CD4-positive, alpha-beta memory T cell (primary cell): ENCODE measurements around the gene ERICH4. TPM values are rescaled to one million over a fixed set of nuclear protein-coding genes. Genes with fewer than 3 reads are reported as not detected.
A peak's percentile ranks its signal among the peaks of the same experiment; 100 is the strongest.

Source experiments
- CTCF ChIA-PET: fragments of 350-600 bp; sonication (Branson Sonifier 250); formaldehyde crosslinking; loops from one replicate; lab custom pipeline; 2021; ENCODE audit warnings: inconsistent platforms; ENCODE audit not compliant: partially characterized antibody; lab: Charles Lee
- POLR2A ChIA-PET: fragments of 350-600 bp; sonication (Branson Sonifier 250); formaldehyde crosslinking; loops from one replicate; lab custom pipeline; 2021; ENCODE audit not compliant: partially characterized antibody; lab: Charles Lee
- DNase-seq, 5 donors: peaks; one replicate each; pipeline versions ENCODE4 v3.0.0 to v3.0.0-alpha.2; 2020 to 2022; ENCODE audit warnings: mixed read lengths in 1 of 5
- H3K27ac ChIP-seq: one replicate; pipeline ENCODE4 v1.7.0; 2013; ENCODE audit warnings: low read depth, low read length
- H3K27me3 ChIP-seq: 2 replicates; pipeline ENCODE4 v1.7.0; 2013; ENCODE audit warnings: mild to moderate bottlenecking, low read length, moderate library complexity; ENCODE audit not compliant: insufficient read depth
- H3K36me3 ChIP-seq: 2 replicates; pipeline ENCODE4 v1.7.0; 2013; ENCODE audit warnings: mild to moderate bottlenecking, low read length, moderate library complexity; ENCODE audit not compliant: insufficient read depth
- H3K4me1 ChIP-seq: 2 replicates; pipeline ENCODE4 v1.7.0; 2013; ENCODE audit warnings: mild to moderate bottlenecking, low read length, moderate library complexity; ENCODE audit not compliant: insufficient read depth
- H3K4me3 ChIP-seq, 2 donors: one replicate each; pipeline ENCODE4 v1.7.0; 2013; ENCODE audit warnings: low read length in 2 of 2, mild to moderate bottlenecking in 1 of 2
- H3K9me3 ChIP-seq, 2 donors: one replicate each; pipeline ENCODE4 v1.7.0; 2013; ENCODE audit warnings: low read length in 2 of 2, control low read depth in 1 of 2; ENCODE audit not compliant: control insufficient read depth in 1 of 2
- H3K27ac Mint-ChIP-seq, 7 donors: one replicate each; pipeline ENCODE4 v1.8.0; 2020 to 2021; ENCODE audit warnings: mixed read lengths in 7 of 7, mild to moderate bottlenecking in 6 of 7, inconsistent platforms in 3 of 7, moderate library complexity in 3 of 7
- H3K27me3 Mint-ChIP-seq, 2 donors: one replicate each; pipeline ENCODE4 v1.8.0; 2020 to 2021; ENCODE audit warnings: mixed read lengths in 2 of 2
- H3K36me3 Mint-ChIP-seq, 2 donors: one replicate each; pipeline ENCODE4 v1.8.0; 2020 to 2021; ENCODE audit warnings: mixed read lengths in 2 of 2, inconsistent platforms in 1 of 2, mild to moderate bottlenecking in 1 of 2
- H3K4me1 Mint-ChIP-seq, 4 donors: one replicate each; pipeline ENCODE4 v1.8.0; 2020 to 2021; ENCODE audit warnings: mixed read lengths in 4 of 4, mild to moderate bottlenecking in 1 of 4
- H3K4me3 Mint-ChIP-seq, 8 donors: one replicate each; pipeline ENCODE4 v1.8.0; 2020 to 2021; ENCODE audit warnings: mixed read lengths in 8 of 8, mild to moderate bottlenecking in 7 of 8, moderate library complexity in 6 of 8, inconsistent platforms in 3 of 8
- H3K9me3 Mint-ChIP-seq, 8 donors: one replicate each; pipeline ENCODE4 v1.8.0; 2020 to 2021; ENCODE audit warnings: mixed read lengths in 8 of 8, mild to moderate bottlenecking in 5 of 8, inconsistent platforms in 3 of 8, moderate library complexity in 1 of 8
- intact Hi-C: fragments of 100-400 bp; cut with micrococcal nuclease; formaldehyde crosslinking; loops from one replicate; pipeline ENCODE4 v1.15.1; 2023
- polyA plus RNA-seq, 2 donors: library from polyadenylated mRNA; unstranded; fragments of 300-500 nt; fragmentation: Illumina TruSeq; gene quantifications; one replicate each; pipeline ENCODE4 v1.2.3, GENCODE V29; 2021
- total RNA-seq, 2 experiments: library from RNA; stranded (reverse); gene quantifications; one replicate each; pipeline ENCODE4 v1.2.3, GENCODE V29; 2021

The ERICH4 gene
- total and polyA plus RNA-seq, 4 experiments from 2014 or later = not detected

DNA sequence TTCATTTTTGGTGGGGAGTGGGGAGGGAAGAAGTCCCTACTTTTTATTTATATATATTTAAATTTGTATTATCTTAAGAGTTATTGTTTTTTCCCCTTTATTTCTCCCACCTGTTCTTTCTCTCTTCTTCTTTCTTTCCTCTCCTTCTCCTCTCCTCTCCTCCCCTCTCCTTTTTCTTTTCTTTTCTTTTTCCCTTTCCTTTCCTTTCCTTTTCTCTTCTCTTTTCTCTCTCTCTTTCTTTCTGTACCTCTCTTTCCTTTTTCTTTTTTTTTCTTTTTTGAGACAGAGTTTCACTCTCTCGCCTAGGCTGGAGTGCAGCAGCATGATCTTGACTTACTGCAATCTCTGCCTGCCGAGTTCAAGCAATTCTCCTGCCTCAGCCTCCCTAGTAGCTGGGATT, 43.4 kb upstream of the ERICH4 start:
- Histone ChIP-seq H3K4me1 (peaks cover 31% of the 10 kb centered on the region), H3K4me3 (no peak overlapping the region), H3K36me3 (no peaks in the 10 kb centered on the region), H3K9me3 (no peaks in the 10 kb centered on the region), H3K27me3 (no peaks in the 10 kb centered on the region), H3K27ac (no peak overlapping the region)
- intact Hi-C loops = loop anchor here (5.0 kb wide), 1 partner anchor 148 kb away; no protein-coding TSS in a partner anchor
- ChIA-PET CTCF (interaction anchor here (0.6 kb wide), 1 partner anchor 52 kb away, joined by 3 read pairs; no protein-coding TSS in a partner anchor), POLR2A (interaction anchor here (1.0 kb wide), 1 partner anchor 47 kb away, joined by 4 read pairs; no protein-coding TSS in a partner anchor)
- H3K27me3 Mint-ChIP-seq = no peaks in the 10 kb centered on the region
- peaks cover 27 to 65% (median 41%) of the 10 kb centered on the region in 4 donors for H3K4me1 Mint-ChIP-seq
- peak overlapping the region in 6 of 8 donors; percentile 8 to 99 (median 94) for H3K4me3 Mint-ChIP-seq
- DNase-seq = no peak
- peaks cover 11 to 25% of the 10 kb centered on the region in 2 donors for H3K36me3 Mint-ChIP-seq
- H3K9me3 Mint-ChIP-seq = no peaks in the 10 kb centered on the region
- H3K27ac Mint-ChIP-seq = peak overlapping the region in 5 of 7 donors; percentile 32 to 98 (median 52)

GRCh38 chr19:41401483-41401882, 41.5 kb upstream of the ERICH4 start:
- H3K4me3 Mint-ChIP-seq = peak overlapping the region in 1 of 8 donors; percentile 32
- CTCF ChIA-PET = interaction anchor here (1.4 kb wide), 2 partner anchors 30 to 32 kb away, joined by 3 read pairs; no protein-coding TSS in a partner anchor
- no peaks in the 10 kb centered on the region for H3K9me3 ChIP-seq

GRCh38 chr19:41402010-41402409, 40.9 kb upstream of the ERICH4 start:
- POLR2A ChIA-PET = no interaction called here
- H3K27ac Mint-ChIP-seq = peak overlapping the region in 3 of 7 donors; percentile 18 to 86 (median 30)
- Histone ChIP-seq H3K9me3 (no peaks in the 10 kb centered on the region), H3K27me3 (no peaks in the 10 kb centered on the region), H3K4me1 (peaks cover 14% of the 10 kb centered on the region), H3K36me3 (no peaks in the 10 kb centered on the region), H3K4me3 (no peak overlapping the region), H3K27ac (no peak overlapping the region)
- intact Hi-C loops = no loop called here
- peaks cover 19 to 47% (median 29%) of the 10 kb centered on the region in 4 donors for H3K4me1 Mint-ChIP-seq
- H3K9me3 Mint-ChIP-seq = no peaks in the 10 kb centered on the region
- H3K36me3 Mint-ChIP-seq = peaks cover 4 to 24% of the 10 kb centered on the region in 2 donors
- H3K27me3 Mint-ChIP-seq = no peaks in the 10 kb centered on the region
- CTCF ChIA-PET = interaction anchor here (1.4 kb wide), 2 partner anchors 30 to 32 kb away, joined by 3 read pairs; no protein-coding TSS in a partner anchor
- peak overlapping the region in 1 of 8 donors; percentile 25 for H3K4me3 Mint-ChIP-seq
- no peak for DNase-seq

More at GRCh38 chr19:41401483-41401882, 41.5 kb upstream of the ERICH4 start:
- Histone ChIP-seq H3K27me3 (no peaks in the 10 kb centered on the region), H3K4me3 (no peak overlapping the region), H3K4me1 (peaks cover 18% of the 10 kb centered on the region), H3K36me3 (no peaks in the 10 kb centered on the region), H3K27ac (no peak overlapping the region)
- no peaks in the 10 kb centered on the region for H3K9me3 Mint-ChIP-seq
- peak overlapping the region in 3 of 7 donors; percentile 30 to 86 (median 49) for H3K27ac Mint-ChIP-seq
- POLR2A ChIA-PET = no interaction called here
- no peaks in the 10 kb centered on the region for H3K27me3 Mint-ChIP-seq
- DNase-seq = no peak
- H3K36me3 Mint-ChIP-seq = peaks cover 4 to 22% of the 10 kb centered on the region in 2 donors
- H3K4me1 Mint-ChIP-seq = peaks cover 19 to 50% (median 30%) of the 10 kb centered on the region in 4 donors
- intact Hi-C loops = no loop called here

DNA sequence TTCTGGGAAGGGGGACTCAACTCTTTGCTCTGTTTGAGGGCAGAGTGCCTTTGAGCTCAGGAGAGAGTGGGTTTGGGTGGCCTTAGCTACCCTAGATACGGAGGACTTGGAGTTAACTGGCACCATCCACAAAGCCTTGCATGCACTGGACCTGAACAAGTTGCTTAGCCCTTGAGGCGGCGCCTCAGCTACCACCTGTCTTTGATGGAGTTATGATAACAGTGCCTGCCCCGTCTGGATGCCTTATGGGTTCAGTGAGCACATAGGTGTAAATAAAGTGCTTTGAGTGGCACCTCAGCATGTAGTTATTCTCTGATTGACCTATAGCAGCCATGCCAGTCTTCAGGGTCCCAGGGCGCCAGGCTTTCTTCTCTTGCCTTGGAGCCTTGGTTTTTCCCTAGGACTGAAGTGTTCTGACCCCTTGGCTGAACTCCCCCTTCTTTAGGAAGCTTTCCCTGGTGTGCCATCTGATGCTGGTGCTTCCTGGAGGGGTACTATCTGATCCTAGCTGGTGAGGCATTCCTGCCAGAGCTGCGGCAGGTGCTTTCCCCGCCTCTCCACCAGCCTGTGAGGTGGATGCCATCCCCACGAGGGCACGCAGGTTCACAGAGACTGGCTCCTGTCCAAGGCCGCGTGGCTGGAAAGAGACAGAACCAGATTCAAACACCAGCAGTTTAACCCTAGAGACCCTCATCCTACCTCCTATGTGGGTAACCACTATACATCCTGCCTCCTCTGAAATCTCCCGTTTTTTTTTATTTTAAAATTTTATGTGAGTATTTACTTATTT, 39.6 kb upstream of the ERICH4 start:
- Mint-ChIP-seq H3K4me1 (peaks cover 15 to 36% (median 23%) of the 10 kb centered on the region in 4 donors), H3K36me3 (peaks cover 4 to 15% of the 10 kb centered on the region in 2 donors), H3K27ac (no peak overlapping the region), H3K9me3 (no peaks in the 10 kb centered on the region), H3K27me3 (no peaks in the 10 kb centered on the region), H3K4me3 (no peak overlapping the region)
- POLR2A ChIA-PET = interaction anchor here (0.7 kb wide), 1 partner anchor 331 kb away, joined by 3 read pairs; no protein-coding TSS in a partner anchor
- no peak overlapping the region for H3K4me3 ChIP-seq
- CTCF ChIA-PET = no interaction called here
- H3K9me3 ChIP-seq = no peaks in the 10 kb centered on the region
- H3K27ac ChIP-seq = no peak overlapping the region
- intact Hi-C loops = no loop called here
- no peak for DNase-seq
- H3K27me3 ChIP-seq = no peaks in the 10 kb centered on the region
- peaks cover 10% of the 10 kb centered on the region for H3K4me1 ChIP-seq
- H3K36me3 ChIP-seq = no peaks in the 10 kb centered on the region

DNA sequence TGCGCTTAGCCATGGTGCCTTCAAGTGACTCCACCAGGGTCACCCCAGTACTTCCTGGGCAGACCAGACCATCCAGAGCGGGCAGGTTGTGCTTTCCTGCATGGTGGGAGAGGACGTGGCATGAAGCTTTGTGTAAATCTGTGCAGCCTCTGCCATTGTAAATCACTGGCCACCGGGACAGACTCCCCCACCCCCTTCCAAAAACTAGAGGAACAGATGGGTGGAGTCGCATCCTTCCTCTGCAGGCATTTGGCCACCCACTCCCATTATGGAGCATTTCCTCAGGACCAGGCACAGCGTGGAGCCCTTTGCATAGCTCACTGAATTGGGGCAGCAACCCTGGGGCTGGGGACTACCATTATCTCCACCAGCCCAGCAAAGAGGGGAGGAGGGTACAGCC, 37.2 kb upstream of the ERICH4 start:
- Histone ChIP-seq H3K27me3 (no peaks in the 10 kb centered on the region), H3K27ac (no peak overlapping the region), H3K36me3 (peaks cover 3% of the 10 kb centered on the region), H3K9me3 (no peaks in the 10 kb centered on the region), H3K4me3 (no peak overlapping the region), H3K4me1 (peaks cover 4% of the 10 kb centered on the region)
- no peak for DNase-seq
- Mint-ChIP-seq H3K4me3 (no peak overlapping the region), H3K27me3 (no peaks in the 10 kb centered on the region), H3K4me1 (peaks cover 14 to 35% (median 25%) of the 10 kb centered on the region in 4 donors), H3K27ac (no peak overlapping the region), H3K9me3 (no peaks in the 10 kb centered on the region), H3K36me3 (peaks cover 8 to 24% of the 10 kb centered on the region in 2 donors)
- POLR2A ChIA-PET = no interaction called here
- intact Hi-C loops = no loop called here
- CTCF ChIA-PET = interaction anchor here (1.2 kb wide), 1 partner anchor 41 kb away, joined by 3 read pairs; no protein-coding TSS in a partner anchor

GRCh38 chr19:41407271-41407670, 35.7 kb upstream of the ERICH4 start:
- ChIA-PET CTCF (interaction anchor here (1.2 kb wide), 1 partner anchor 43 kb away, joined by 3 read pairs; no protein-coding TSS in a partner anchor), POLR2A (no interaction called here)
- no peak for DNase-seq
- H3K4me1 ChIP-seq = peaks cover 4% of the 10 kb centered on the region
- Mint-ChIP-seq H3K4me3 (no peak overlapping the region), H3K9me3 (no peaks in the 10 kb centered on the region), H3K36me3 (peaks cover 7 to 28% of the 10 kb centered on the region in 2 donors), H3K27ac (peak overlapping the region in 1 of 7 donors; percentile 53), H3K4me1 (peaks cover 11 to 29% (median 16%) of the 10 kb centered on the region in 4 donors), H3K27me3 (no peaks in the 10 kb centered on the region)
- H3K27me3 ChIP-seq = no peaks in the 10 kb centered on the region
- intact Hi-C loops = no loop called here
- no peak overlapping the region for H3K4me3 ChIP-seq
- peaks cover 14% of the 10 kb centered on the region for H3K36me3 ChIP-seq
- no peaks in the 10 kb centered on the region for H3K9me3 ChIP-seq
- no peak overlapping the region for H3K27ac ChIP-seq

- Histone ChIP-seq H3K9me3 (no peaks in the 10 kb centered on the region), H3K36me3 (peaks cover 19% of the 10 kb centered on the region), H3K27me3 (no peaks in the 10 kb centered on the region), H3K4me1 (peaks cover 4% of the 10 kb centered on the region), H3K27ac (no peak overlapping the region), H3K4me3 (no peak overlapping the region)
- no peak for DNase-seq
- H3K9me3 Mint-ChIP-seq = no peaks in the 10 kb centered on the region
- intact Hi-C loops = no loop called here
- H3K36me3 Mint-ChIP-seq = peaks cover 7 to 30% of the 10 kb centered on the region in 2 donors
- POLR2A ChIA-PET = interaction anchor here (1.4 to 2.1 kb wide), 2 partner anchors 13 to 50 kb away, joined by 3 to 4 read pairs; no protein-coding TSS in a partner anchor
- H3K27ac Mint-ChIP-seq = no peak overlapping the region
- CTCF ChIA-PET = interaction anchor here (0.7 kb wide), 1 partner anchor 1470 kb away, joined by 3 read pairs; no protein-coding TSS in a partner anchor
- H3K4me1 Mint-ChIP-seq = peaks cover 11 to 25% (median 16%) of the 10 kb centered on the region in 4 donors
- H3K27me3 Mint-ChIP-seq = no peaks in the 10 kb centered on the region
- no peak overlapping the region for H3K4me3 Mint-ChIP-seq
Observed at GRCh38 chr19:41408256-41408655, 34.7 kb upstream of the ERICH4 start.
